Body of pancreas (tissue), 4 donors: ENCODE data around the gene SLC36A1.

Experiments
- POLR2A ChIP-seq, 3 donors: fragments of 450-650 bp; IDR thresholded peaks; one replicate each; pipeline ENCODE4 v1.6.1; 2016; ENCODE audit warnings: antibody characterized with exemption in 3 of 3, mild to moderate bottlenecking in 2 of 3
- TF ChIP-seq, protein P1 (sequence below), 7 experiments: fragments of 450-650 bp in 4 of 7; fragments of 200-600 bp in 3 of 7; sonication (generic) in 3 of 7; IDR thresholded peaks; one replicate each; pipeline ENCODE4 v1.5.1; 2016 to 2019; ENCODE audit warnings: antibody characterized with exemption in 7 of 7

DNA sequence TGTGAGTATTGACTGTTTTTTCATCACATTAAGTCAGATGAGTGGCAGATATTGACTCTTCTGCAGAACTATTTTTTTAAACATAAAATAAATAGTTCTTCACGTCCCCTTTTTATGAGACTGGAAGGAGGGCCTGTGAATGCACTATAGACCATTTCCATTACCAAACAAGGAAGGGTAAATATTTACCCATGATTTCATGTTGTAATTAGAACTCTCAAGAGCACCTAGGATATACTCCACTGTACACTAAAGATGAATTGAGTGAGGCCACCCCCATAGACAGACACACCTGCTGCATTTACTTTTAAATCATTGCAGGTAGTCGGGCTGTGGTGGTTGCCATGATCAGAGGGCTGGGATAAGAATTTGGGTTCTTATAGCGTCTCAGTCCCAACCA lies 22.6 kb downstream of the SLC36A1 start:
- TF ChIP-seq POLR2A (IDR thresholded peaks at IDR 0.05): no peak
- TF ChIP-seq, protein P1, sequence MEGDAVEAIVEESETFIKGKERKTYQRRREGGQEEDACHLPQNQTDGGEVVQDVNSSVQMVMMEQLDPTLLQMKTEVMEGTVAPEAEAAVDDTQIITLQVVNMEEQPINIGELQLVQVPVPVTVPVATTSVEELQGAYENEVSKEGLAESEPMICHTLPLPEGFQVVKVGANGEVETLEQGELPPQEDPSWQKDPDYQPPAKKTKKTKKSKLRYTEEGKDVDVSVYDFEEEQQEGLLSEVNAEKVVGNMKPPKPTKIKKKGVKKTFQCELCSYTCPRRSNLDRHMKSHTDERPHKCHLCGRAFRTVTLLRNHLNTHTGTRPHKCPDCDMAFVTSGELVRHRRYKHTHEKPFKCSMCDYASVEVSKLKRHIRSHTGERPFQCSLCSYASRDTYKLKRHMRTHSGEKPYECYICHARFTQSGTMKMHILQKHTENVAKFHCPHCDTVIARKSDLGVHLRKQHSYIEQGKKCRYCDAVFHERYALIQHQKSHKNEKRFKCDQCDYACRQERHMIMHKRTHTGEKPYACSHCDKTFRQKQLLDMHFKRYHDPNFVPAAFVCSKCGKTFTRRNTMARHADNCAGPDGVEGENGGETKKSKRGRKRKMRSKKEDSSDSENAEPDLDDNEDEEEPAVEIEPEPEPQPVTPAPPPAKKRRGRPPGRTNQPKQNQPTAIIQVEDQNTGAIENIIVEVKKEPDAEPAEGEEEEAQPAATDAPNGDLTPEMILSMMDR (IDR thresholded peaks at IDR 0.05): no peak
